Measurements from ENCODE around the gene TRIO.
A peak's percentile ranks its signal among the peaks of the same experiment; 100 is the strongest.

Gene TRIO

GRCh38 chr5:14186059-14186830 is 43.1 kb downstream of the TRIO start:
- Histone ChIP-seq H3K9me3 (replicated peaks in 1 of 11) (no peaks in the 10 kb centered on the region), H3K27ac (no peak overlapping the region), H3K4me3 (no peak overlapping the region), H4K20me1 (peaks cover 93 to 100% (median 100%) of the 10 kb centered on the region in 11 experiments), H3K36me3 (0 out of 22 replicates have a peak, but pooled peaks cover 0 to 6% (median 0%) of the 10 kb centered on the region in 11 experiments), H3K4me2 (peak overlapping the region; percentile 3 to 52 (median 37); a peak in 18 of 22 replicates), H3K9ac (no peak overlapping the region), H3K4me1 (peaks cover 44 to 77% (median 55%) of the 10 kb centered on the region in 10 experiments), H3K27me3 (no peaks in the 10 kb centered on the region)
- TF ChIP-seq Cebpa-rat (IDR thresholded peaks at IDR 0.05): no peak

DNA sequence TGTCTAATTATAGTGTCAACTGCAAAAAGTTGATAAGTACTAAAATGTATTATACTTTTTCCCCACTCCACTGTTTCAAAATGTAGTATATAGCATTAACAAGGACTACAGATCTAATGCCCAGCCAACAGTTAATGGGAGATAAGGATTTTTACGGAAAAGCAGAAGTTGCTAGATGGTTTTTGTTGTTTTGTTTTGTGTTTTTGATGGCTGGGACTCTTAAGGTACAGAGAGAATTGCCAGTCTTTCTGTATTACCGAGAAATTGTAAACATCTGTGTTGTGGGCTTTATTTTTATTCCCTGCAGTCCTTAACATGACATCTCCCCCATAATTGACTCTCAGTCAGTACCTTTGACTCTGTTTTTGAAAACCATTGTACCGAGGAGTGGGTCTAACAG is 44.0 kb downstream of the TRIO start:
- Histone ChIP-seq H3K4me1 (peaks cover 38 to 74% (median 46%) of the 10 kb centered on the region in 10 experiments), H3K4me2 (peak overlapping the region in 8 of 11 experiments; percentile 19 to 52 (median 38); a peak in 14 of 22 replicates), H3K9me3 (replicated peaks in 1 of 11) (no peaks in the 10 kb centered on the region), H3K36me3 (0 out of 22 replicates have a peak, but pooled peaks cover 0 to 6% (median 0%) of the 10 kb centered on the region in 11 experiments), H3K27me3 (no peaks in the 10 kb centered on the region), H3K27ac (no peak overlapping the region), H3K9ac (no peak overlapping the region), H4K20me1 (peaks cover 93 to 100% (median 100%) of the 10 kb centered on the region in 11 experiments), H3K4me3 (no peak overlapping the region)
- TF ChIP-seq Cebpa-rat (IDR thresholded peaks at IDR 0.05): no peak

DNA sequence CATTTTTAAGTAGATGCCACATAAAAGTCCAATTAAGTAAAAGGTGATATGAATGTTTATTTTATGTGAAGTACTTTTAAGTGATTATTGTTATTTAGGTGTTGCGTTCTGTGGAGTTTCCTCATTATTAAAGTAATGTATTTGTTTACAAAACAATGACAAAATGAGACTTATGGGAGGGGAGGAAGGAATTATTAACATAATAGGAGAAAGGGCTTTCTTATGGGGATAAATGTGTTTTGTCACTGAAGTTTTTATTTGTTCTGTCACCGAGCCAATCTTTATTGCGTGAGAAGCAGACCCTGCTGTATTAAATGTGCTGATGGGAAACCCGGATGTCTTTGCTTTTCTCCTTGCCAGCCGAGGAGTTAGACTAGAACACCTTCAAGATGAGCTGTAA is 44.5 kb downstream of the TRIO start:
- H3K4me1 ChIP-seq: peaks cover 33 to 69% (median 42%) of the 10 kb centered on the region in 10 experiments
- no peak for TF ChIP-seq Cebpa-rat (IDR thresholded peaks at IDR 0.05)
- no peaks in the 10 kb centered on the region for H3K9me3 ChIP-seq (replicated peaks in 1 of 11)
- 0 out of 22 replicates have a peak, but pooled peaks cover 0 to 6% (median 0%) of the 10 kb centered on the region in 11 experiments for H3K36me3 ChIP-seq
- H3K27ac ChIP-seq: no peak overlapping the region
- no peak overlapping the region for H3K4me3 ChIP-seq
- H3K27me3 ChIP-seq: no peaks in the 10 kb centered on the region
- H4K20me1 ChIP-seq: peaks cover 94 to 100% (median 100%) of the 10 kb centered on the region in 11 experiments
- no peak overlapping the region; a peak in 1 of 22 replicates for H3K4me2 ChIP-seq
- H3K9ac ChIP-seq: no peak overlapping the region

DNA sequence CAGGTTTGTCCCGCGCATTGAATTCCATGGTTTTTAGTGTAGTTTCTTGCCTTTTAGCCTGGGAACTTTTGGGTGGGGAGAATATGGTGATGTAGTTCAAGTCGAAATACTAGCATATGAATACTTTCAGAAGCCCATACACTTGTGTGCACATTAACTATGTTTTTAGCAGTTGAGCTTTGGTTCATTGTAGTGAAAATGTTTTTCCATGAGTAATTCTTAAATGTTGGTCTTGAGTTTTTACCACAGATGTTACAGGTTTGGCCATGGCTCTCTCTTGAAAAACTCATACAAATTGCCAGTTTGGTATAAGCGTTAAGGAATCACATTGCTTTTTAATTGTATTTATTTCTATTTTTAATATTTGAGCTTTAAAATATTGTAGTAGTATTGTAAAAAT is 45.6 kb downstream of the TRIO start:
- TF ChIP-seq Cebpa-rat (IDR thresholded peaks at IDR 0.05): no peak
- Histone ChIP-seq H3K4me3 (no peak overlapping the region), H4K20me1 (peaks cover 82 to 100% (median 99%) of the 10 kb centered on the region in 11 experiments), H3K9ac (no peak overlapping the region), H3K36me3 (peaks cover 0 to 11% (median 3%) of the 10 kb centered on the region in 11 experiments; a peak in 4 of 22 replicates), H3K9me3 (replicated peaks in 1 of 11) (no peaks in the 10 kb centered on the region), H3K4me2 (no peak overlapping the region), H3K27ac (no peak overlapping the region), H3K4me1 (peaks cover 29 to 59% (median 37%) of the 10 kb centered on the region in 10 experiments), H3K27me3 (no peaks in the 10 kb centered on the region)

DNA sequence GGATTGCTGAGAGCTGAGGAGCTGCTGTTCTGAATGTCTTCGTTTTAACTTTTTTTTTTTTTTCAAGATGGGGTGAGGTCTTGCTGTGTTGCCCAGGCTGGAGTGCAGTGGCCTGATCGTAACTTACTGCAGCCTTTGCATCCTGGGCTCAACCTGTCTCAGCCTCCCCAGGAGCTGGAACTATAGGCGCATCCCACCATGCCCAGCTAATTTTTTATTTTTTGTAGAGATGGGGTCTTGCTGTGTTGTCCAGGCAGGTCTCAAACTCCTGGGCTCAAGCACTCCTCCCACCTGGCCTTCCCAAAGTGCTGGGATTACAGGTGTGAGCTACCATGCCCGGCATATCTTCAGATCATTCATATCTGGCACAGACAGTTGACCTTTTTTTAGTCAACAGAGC is 46.5 kb downstream of the TRIO start:
- Histone ChIP-seq H3K4me2 (peak overlapping the region in 1 of 11 experiments; percentile 11; a peak in 1 of 22 replicates), H3K4me3 (no peak overlapping the region), H3K27me3 (no peaks in the 10 kb centered on the region), H4K20me1 (peaks cover 73 to 100% (median 99%) of the 10 kb centered on the region in 11 experiments), H3K27ac (no peak overlapping the region), H3K9me3 (replicated peaks in 1 of 11) (peaks cover 0 to 3% (median 0%) of the 10 kb centered on the region in 11 experiments; a peak in 1 of 22 replicates), H3K9ac (no peak overlapping the region), H3K36me3 (peaks cover 0 to 20% (median 7%) of the 10 kb centered on the region in 11 experiments; a peak in 5 of 22 replicates), H3K4me1 (peaks cover 26 to 52% (median 32%) of the 10 kb centered on the region in 10 experiments)
- no peak for TF ChIP-seq Cebpa-rat (IDR thresholded peaks at IDR 0.05)

- peaks cover 67 to 100% (median 98%) of the 10 kb centered on the region in 11 experiments for H4K20me1 ChIP-seq
- peaks cover 0 to 3% (median 0%) of the 10 kb centered on the region in 11 experiments; a peak in 1 of 22 replicates for H3K9me3 ChIP-seq (replicated peaks in 1 of 11)
- no peak overlapping the region for H3K27ac ChIP-seq
- no peak overlapping the region for H3K4me2 ChIP-seq
- H3K4me3 ChIP-seq: no peak overlapping the region
- peaks cover 0 to 20% (median 7%) of the 10 kb centered on the region in 11 experiments; a peak in 6 of 22 replicates for H3K36me3 ChIP-seq
- H3K9ac ChIP-seq: no peak overlapping the region
- H3K4me1 ChIP-seq: peaks cover 20 to 45% (median 27%) of the 10 kb centered on the region in 10 experiments
- no peaks in the 10 kb centered on the region for H3K27me3 ChIP-seq
- TF ChIP-seq Cebpa-rat (IDR thresholded peaks at IDR 0.05): no peak
Observed at GRCh38 chr5:14190194-14191164, 47.3 kb downstream of the TRIO start.

DNA sequence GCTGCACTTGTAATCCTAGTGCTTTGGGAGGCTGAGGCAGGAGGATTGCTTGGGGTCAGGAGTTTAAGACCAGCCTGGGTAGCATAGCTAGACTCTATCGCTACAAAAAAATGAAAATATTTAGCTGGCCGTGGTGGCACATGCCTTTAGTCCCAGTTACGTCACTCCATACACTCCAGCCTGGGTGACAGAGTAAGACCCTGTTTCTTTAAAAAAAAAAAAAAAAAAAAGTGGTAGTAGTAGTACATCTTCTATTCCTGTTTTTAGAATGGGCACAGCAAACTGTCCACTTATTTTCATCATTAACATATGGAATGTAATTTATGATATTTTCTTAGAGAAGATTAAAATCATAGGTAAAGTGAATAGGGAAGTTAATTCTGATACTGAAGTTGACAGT is 48.2 kb downstream of the TRIO start:
- no peak overlapping the region for H3K27ac ChIP-seq
- H3K9ac ChIP-seq: no peak overlapping the region
- H3K4me2 ChIP-seq: no peak overlapping the region
- peaks cover 58 to 100% (median 98%) of the 10 kb centered on the region in 11 experiments for H4K20me1 ChIP-seq
- peaks cover 0 to 20% (median 7%) of the 10 kb centered on the region in 11 experiments; a peak in 6 of 22 replicates for H3K36me3 ChIP-seq
- H3K4me1 ChIP-seq: peaks cover 11 to 36% (median 19%) of the 10 kb centered on the region in 10 experiments
- H3K9me3 ChIP-seq (replicated peaks in 1 of 11): peaks cover 0 to 3% (median 0%) of the 10 kb centered on the region in 11 experiments; a peak in 1 of 22 replicates
- no peak for TF ChIP-seq Cebpa-rat (IDR thresholded peaks at IDR 0.05)
- no peaks in the 10 kb centered on the region for H3K27me3 ChIP-seq
- no peak overlapping the region for H3K4me3 ChIP-seq

DNA sequence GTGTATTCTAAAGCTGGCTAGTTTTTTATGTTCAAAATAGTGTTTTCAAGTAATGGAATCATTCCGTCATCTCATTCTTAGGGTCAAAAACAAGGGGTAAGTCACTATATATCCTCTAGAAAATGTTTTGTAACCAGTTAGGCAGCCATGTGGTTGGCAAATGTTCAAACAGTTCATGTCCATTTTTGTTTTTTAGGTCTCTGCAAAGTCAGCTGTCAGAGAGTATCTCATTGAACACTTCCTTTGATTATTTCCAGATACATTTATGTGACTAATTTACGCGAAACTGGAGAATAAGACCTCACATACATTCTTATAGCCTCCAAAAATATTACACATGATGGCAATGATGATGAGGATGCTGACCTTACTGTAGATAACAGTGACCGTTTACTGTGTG is 50.4 kb downstream of the TRIO start:
- peaks cover 0 to 21% (median 8%) of the 10 kb centered on the region in 11 experiments; a peak in 8 of 22 replicates for H3K36me3 ChIP-seq
- peaks cover 52 to 100% (median 98%) of the 10 kb centered on the region in 11 experiments for H4K20me1 ChIP-seq
- H3K9ac ChIP-seq: no peak overlapping the region
- peaks cover 0 to 10% (median 0%) of the 10 kb centered on the region in 11 experiments; a peak in 2 of 22 replicates for H3K9me3 ChIP-seq (replicated peaks in 1 of 11)
- no peak overlapping the region for H3K4me2 ChIP-seq
- H3K4me1 ChIP-seq: peaks cover 0 to 25% (median 7%) of the 10 kb centered on the region in 10 experiments; a peak in 12 of 20 replicates
- H3K27ac ChIP-seq: no peak overlapping the region
- no peak for TF ChIP-seq Cebpa-rat (IDR thresholded peaks at IDR 0.05)
- H3K27me3 ChIP-seq: no peaks in the 10 kb centered on the region
- H3K4me3 ChIP-seq: no peak overlapping the region

Measured in BLaER1 treated with 17β-estradiol and CSF1 and Interleukin-3, amounts not matched to agents 10 nM and 100 nM (cell line).